Measurements from ENCODE around the gene TWIST2.

DNA sequence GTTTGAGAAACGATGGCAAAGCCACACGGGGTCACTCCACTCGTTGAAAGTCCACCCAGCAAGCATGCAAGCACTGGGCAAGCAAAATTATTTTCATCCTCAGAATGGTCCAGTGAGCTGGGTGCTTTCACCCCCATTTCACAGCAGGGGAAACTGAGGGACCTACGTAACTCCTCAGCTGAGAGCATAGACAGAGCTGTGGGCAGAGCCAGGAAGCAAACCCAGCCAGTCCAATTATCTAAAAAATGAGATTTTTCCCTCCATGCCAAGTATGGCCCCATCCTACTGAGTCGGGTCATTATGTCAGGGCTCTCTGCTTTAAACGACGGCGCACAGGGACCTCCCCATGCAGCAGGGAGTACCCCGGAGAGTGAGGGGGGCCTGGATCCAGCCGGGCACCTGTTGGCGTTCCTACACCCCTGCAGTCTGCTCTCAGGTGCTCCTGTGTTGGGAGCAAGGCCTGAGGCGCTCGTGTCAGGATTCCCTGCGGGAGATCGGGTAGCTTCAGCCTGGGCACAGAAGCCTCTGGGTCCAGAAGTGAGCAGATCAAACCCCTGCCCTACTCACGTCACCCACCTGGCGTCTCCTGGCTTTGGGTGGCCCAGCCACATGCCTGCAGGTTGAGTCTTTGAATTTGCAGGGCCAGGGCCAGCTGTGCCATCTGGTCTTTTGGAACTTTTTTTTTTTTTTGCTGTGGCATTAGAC is 17.3 kb downstream of the TWIST2 start:
- TF ChIP-seq, protein P1, sequence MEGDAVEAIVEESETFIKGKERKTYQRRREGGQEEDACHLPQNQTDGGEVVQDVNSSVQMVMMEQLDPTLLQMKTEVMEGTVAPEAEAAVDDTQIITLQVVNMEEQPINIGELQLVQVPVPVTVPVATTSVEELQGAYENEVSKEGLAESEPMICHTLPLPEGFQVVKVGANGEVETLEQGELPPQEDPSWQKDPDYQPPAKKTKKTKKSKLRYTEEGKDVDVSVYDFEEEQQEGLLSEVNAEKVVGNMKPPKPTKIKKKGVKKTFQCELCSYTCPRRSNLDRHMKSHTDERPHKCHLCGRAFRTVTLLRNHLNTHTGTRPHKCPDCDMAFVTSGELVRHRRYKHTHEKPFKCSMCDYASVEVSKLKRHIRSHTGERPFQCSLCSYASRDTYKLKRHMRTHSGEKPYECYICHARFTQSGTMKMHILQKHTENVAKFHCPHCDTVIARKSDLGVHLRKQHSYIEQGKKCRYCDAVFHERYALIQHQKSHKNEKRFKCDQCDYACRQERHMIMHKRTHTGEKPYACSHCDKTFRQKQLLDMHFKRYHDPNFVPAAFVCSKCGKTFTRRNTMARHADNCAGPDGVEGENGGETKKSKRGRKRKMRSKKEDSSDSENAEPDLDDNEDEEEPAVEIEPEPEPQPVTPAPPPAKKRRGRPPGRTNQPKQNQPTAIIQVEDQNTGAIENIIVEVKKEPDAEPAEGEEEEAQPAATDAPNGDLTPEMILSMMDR (IDR thresholded peaks at IDR 0.05), result no peak
- no peak for TF ChIP-seq POLR2A (IDR thresholded peaks at IDR 0.05)

Data from thyroid gland (tissue), 4 donors.